MG63 (cell line): ENCODE measurements around the gene PLEKHH3. TPM values are rescaled to one million over a fixed set of nuclear protein-coding genes. Genes with fewer than 3 reads are reported as not detected.
"Not testable (repeated sequence)": the region's sequence is repeated elsewhere in the genome, so short reads cannot be mapped to it uniquely, and the experiment has no call there.

Experiments used
- DNase-seq: peaks from one replicate; pipeline ENCODE4 v3.0.0-alpha.2; 2020
- H3K27me3 ChIP-seq: fragments of 250-450 bp; sonication (Bioruptor Pico); 2 replicates; pipeline ENCODE4 v1.5.1; 2020; ENCODE audit warnings: mild to moderate bottlenecking, moderate library complexity
- H3K36me3 ChIP-seq: fragments of 250-450 bp; sonication (Bioruptor Pico); 2 replicates; pipeline ENCODE4 v1.5.1; 2020; ENCODE audit warnings: mild to moderate bottlenecking, moderate library complexity
- H3K4me3 ChIP-seq: fragments of 250-450 bp; sonication (Bioruptor Pico); 2 replicates; pipeline ENCODE4 v1.5.1; 2020; ENCODE audit warnings: mild to moderate bottlenecking, moderate library complexity
- H3K9me3 ChIP-seq: fragments of 250-450 bp; sonication (Bioruptor Pico); 2 replicates; pipeline ENCODE4 v1.5.1; 2020; ENCODE audit warnings: mild to moderate bottlenecking, moderate library complexity
- total RNA-seq: library from RNA; depleted of rRNA; stranded (reverse); fragments of >200 nt; shearing (Covaris generic); gene quantifications from 2 replicates; pipeline ENCODE4 v1.2.3, GENCODE V29; 2014; ENCODE audit warnings: low replicate concordance

PLEKHH3 gene
- total RNA-seq, 1 experiment from 2014 or later: 54.1 TPM

- peak; percentile 70 for DNase-seq
- peaks cover 29% of the 10 kb centered on the region for H3K36me3 ChIP-seq
- H3K9me3 ChIP-seq: no peaks in the 10 kb centered on the region
- no peak overlapping the region for H3K4me3 ChIP-seq
- no peaks in the 10 kb centered on the region for H3K27me3 ChIP-seq
Observed at GRCh38 chr17:42660692-42661345, 16.0 kb downstream of the PLEKHH3 start.

GRCh38 chr17:42659932-42660274, 16.9 kb downstream of the PLEKHH3 start:
- peaks cover 24% of the 10 kb centered on the region for H3K36me3 ChIP-seq
- H3K4me3 ChIP-seq: peak overlapping the region; percentile 77
- H3K9me3 ChIP-seq, H3K27me3 ChIP-seq, DNase-seq: not testable (repeated sequence)

- H3K27me3 ChIP-seq: no peaks in the 10 kb centered on the region
- H3K4me3 ChIP-seq: peak within 1 kb of the TSS; percentile 77
- H3K36me3 ChIP-seq: peaks cover 22% of the 10 kb centered on the region
- no peaks in the 10 kb centered on the region for H3K9me3 ChIP-seq
- DNase-seq: peak; percentile 90
Observed at GRCh38 chr17:42659079-42659931, 17.5 kb downstream of the PLEKHH3 start, which contains the start of gene TUBG2. TSS of gene TUBG2 (plus strand) at chr17:42659284. CDS start at chr17:42659504, 220 bp downstream.

GRCh38 chr17:42657824-42658588, 18.8 kb downstream of the PLEKHH3 start:
- Histone ChIP-seq H3K36me3 (peaks cover 16% of the 10 kb centered on the region), H3K4me3 (no peak overlapping the region), H3K9me3 (no peaks in the 10 kb centered on the region), H3K27me3 (no peaks in the 10 kb centered on the region)
- DNase-seq: no peak

- peak; percentile 37 for DNase-seq
- H3K27me3 ChIP-seq: no peaks in the 10 kb centered on the region
- no peak overlapping the region for H3K4me3 ChIP-seq
- no peaks in the 10 kb centered on the region for H3K36me3 ChIP-seq
- H3K9me3 ChIP-seq: no peaks in the 10 kb centered on the region
Observed at GRCh38 chr17:42655528-42655927, 21.3 kb downstream of the PLEKHH3 start.

GRCh38 chr17:42653179-42654124, 23.3 kb downstream of the PLEKHH3 start:
- no peaks in the 10 kb centered on the region for H3K27me3 ChIP-seq
- DNase-seq: peak; percentile 44
- H3K4me3 ChIP-seq: no peak overlapping the region
- no peaks in the 10 kb centered on the region for H3K9me3 ChIP-seq
- no peaks in the 10 kb centered on the region for H3K36me3 ChIP-seq

- DNase-seq: no peak
- Histone ChIP-seq H3K27me3 (no peaks in the 10 kb centered on the region), H3K9me3 (no peaks in the 10 kb centered on the region)
Observed at GRCh38 chr17:42651392-42651791, 25.4 kb downstream of the PLEKHH3 start.

GRCh38 chr17:42647778-42648177, 29.0 kb downstream of the PLEKHH3 start:
- DNase-seq: no peak
- H3K9me3 ChIP-seq: no peaks in the 10 kb centered on the region
- no peaks in the 10 kb centered on the region for H3K27me3 ChIP-seq
- H3K36me3 ChIP-seq: no peaks in the 10 kb centered on the region
- no peak overlapping the region for H3K4me3 ChIP-seq

More at GRCh38 chr17:42651392-42651791, 25.4 kb downstream of the PLEKHH3 start:
- no peaks in the 10 kb centered on the region for H3K36me3 ChIP-seq
- no peak overlapping the region for H3K4me3 ChIP-seq

- no peaks in the 10 kb centered on the region for H3K27me3 ChIP-seq
- DNase-seq: no peak
- H3K36me3 ChIP-seq: no peaks in the 10 kb centered on the region
- no peaks in the 10 kb centered on the region for H3K9me3 ChIP-seq
- no peak overlapping the region for H3K4me3 ChIP-seq
Observed at GRCh38 chr17:42642336-42642735, 34.5 kb downstream of the PLEKHH3 start.

GRCh38 chr17:42640121-42640520, 36.7 kb downstream of the PLEKHH3 start:
- H3K27me3 ChIP-seq: no peaks in the 10 kb centered on the region
- no peak for DNase-seq
- H3K9me3 ChIP-seq: no peaks in the 10 kb centered on the region
- H3K4me3 ChIP-seq: no peak overlapping the region
- H3K36me3 ChIP-seq: no peaks in the 10 kb centered on the region

GRCh38 chr17:42639525-42640113, 37.2 kb downstream of the PLEKHH3 start:
- Histone ChIP-seq H3K9me3 (no peaks in the 10 kb centered on the region), H3K4me3 (no peak overlapping the region), H3K36me3 (no peaks in the 10 kb centered on the region), H3K27me3 (no peaks in the 10 kb centered on the region)
- DNase-seq: no peak

GRCh38 chr17:42632949-42633444, 43.8 kb downstream of the PLEKHH3 start:
- Histone ChIP-seq H3K4me3 (no peak overlapping the region), H3K27me3 (no peaks in the 10 kb centered on the region), H3K9me3 (no peaks in the 10 kb centered on the region), H3K36me3 (no peaks in the 10 kb centered on the region)
- DNase-seq: no peak

- no peak for DNase-seq
- Histone ChIP-seq H3K36me3 (no peaks in the 10 kb centered on the region), H3K4me3 (no peak overlapping the region), H3K9me3 (no peaks in the 10 kb centered on the region), H3K27me3 (no peaks in the 10 kb centered on the region)
Observed at GRCh38 chr17:42629411-42630009, 47.3 kb downstream of the PLEKHH3 start.

GRCh38 chr17:42627032-42627764, 49.6 kb downstream of the PLEKHH3 start:
- H3K9me3 ChIP-seq, H3K27me3 ChIP-seq, H3K4me3 ChIP-seq, H3K36me3 ChIP-seq, DNase-seq: not testable (repeated sequence)
